Subcutaneous abdominal adipose tissue (tissue), 5 donors: Measurements from ENCODE around the gene PCDHGA7.
"Not testable (repeated sequence)": the region's sequence is repeated elsewhere in the genome, so short reads cannot be mapped to it uniquely, and the experiment has no call there.

ENCODE experiments used
- H3K27ac ChIP-seq: one replicate; pipeline ENCODE4 v1.7.0; 2013; ENCODE audit warnings: low read depth, mild to moderate bottlenecking, inconsistent platforms, low read length, moderate library complexity
- H3K27me3 ChIP-seq, 5 donors: one replicate each; pipeline ENCODE4 v1.7.0; 2013; ENCODE audit warnings: low read length in 5 of 5, inconsistent platforms in 1 of 5; ENCODE audit not compliant: control insufficient read depth in 5 of 5, insufficient read depth in 4 of 5
- H3K36me3 ChIP-seq, 5 donors: one replicate each; pipeline ENCODE4 v1.7.0; 2013; ENCODE audit warnings: low read length in 5 of 5; ENCODE audit not compliant: control insufficient read depth in 5 of 5, insufficient read depth in 5 of 5
- H3K4me1 ChIP-seq, 5 donors: one replicate each; pipeline ENCODE4 v1.7.0; 2013; ENCODE audit warnings: low read length in 5 of 5, mild to moderate bottlenecking in 3 of 5, moderate library complexity in 1 of 5; ENCODE audit not compliant: control insufficient read depth in 5 of 5, insufficient read depth in 5 of 5
- H3K4me3 ChIP-seq, 5 donors: one replicate each; pipeline ENCODE4 v1.7.0; 2013; ENCODE audit warnings: low read length in 5 of 5, low read depth in 1 of 5
- H3K9ac ChIP-seq, 5 donors: one replicate each; pipeline ENCODE4 v1.7.0; 2013; ENCODE audit warnings: low read length in 5 of 5, mild to moderate bottlenecking in 4 of 5, moderate library complexity in 3 of 5
- H3K9me3 ChIP-seq, 5 donors: one replicate each; pipeline ENCODE4 v1.7.0; 2013; ENCODE audit warnings: low read length in 5 of 5; ENCODE audit not compliant: control insufficient read depth in 5 of 5
- donor health status: healthy.
- donor health status: healthy.
- donor health status: healthy.
- donor health status: healthy.
- donor health status: healthy.

PCDHGA7 gene

GRCh38 chr5:141398608-141399007 is 16.1 kb downstream of the PCDHGA7 start:
- peaks cover 0 to 10% (median 6%) of the 10 kb centered on the region in 5 donors for H3K4me1 ChIP-seq
- no peak overlapping the region for H3K9ac ChIP-seq
- H3K27ac ChIP-seq, result no peak overlapping the region
- peak overlapping the region; percentile 39 to 60 (median 45) for H3K4me3 ChIP-seq
- H3K36me3 ChIP-seq, result no peaks in the 10 kb centered on the region
- H3K27me3 ChIP-seq, result peaks cover 0 to 10% (median 5%) of the 10 kb centered on the region in 5 donors
- H3K9me3 ChIP-seq, result peaks cover 27 to 70% (median 53%) of the 10 kb centered on the region in 5 donors

GRCh38 chr5:141399555-141400258 is 17.2 kb downstream of the PCDHGA7 start:
- Histone ChIP-seq H3K9me3 (peaks cover 29 to 70% (median 54%) of the 10 kb centered on the region in 5 donors), H3K27ac (no peak overlapping the region), H3K4me1 (peaks cover 0 to 10% (median 6%) of the 10 kb centered on the region in 5 donors), H3K36me3 (no peaks in the 10 kb centered on the region), H3K27me3 (peaks cover 0 to 7% (median 6%) of the 10 kb centered on the region in 5 donors), H3K4me3 (peak overlapping the region in 4 of 5 donors; percentile 32 to 60 (median 42)), H3K9ac (no peak overlapping the region)

- H3K4me1 ChIP-seq, result peaks cover 0 to 10% (median 6%) of the 10 kb centered on the region in 5 donors
- no peak within 1 kb of the TSS for H3K27ac ChIP-seq
- H3K36me3 ChIP-seq, result no peaks in the 10 kb centered on the region
- peaks cover 36 to 68% (median 63%) of the 10 kb centered on the region in 5 donors for H3K9me3 ChIP-seq
- H3K9ac ChIP-seq, result no peak within 1 kb of the TSS
- H3K27me3 ChIP-seq, result peaks cover 0 to 7% (median 3%) of the 10 kb centered on the region in 5 donors
- H3K4me3 ChIP-seq, result peak within 1 kb of the TSS; percentile 54 to 68 (median 62)
These were observed 20.2 kb downstream of the PCDHGA7 start, which contains the start of gene PCDHGA9 for GRCh38 chr5:141402553-141403243. TSS of gene PCDHGA9 (plus strand) at chr5:141402778. CDS start at chr5:141402953, 175 bp downstream.

- Histone ChIP-seq H3K9ac (no peak overlapping the region), H3K27ac (no peak overlapping the region), H3K27me3 (peaks cover 0 to 7% (median 3%) of the 10 kb centered on the region in 5 donors), H3K9me3 (peaks cover 36 to 72% (median 68%) of the 10 kb centered on the region in 5 donors), H3K4me3 (peak overlapping the region in 4 of 5 donors; percentile 54 to 66 (median 60)), H3K36me3 (no peaks in the 10 kb centered on the region), H3K4me1 (peaks cover 0 to 11% (median 10%) of the 10 kb centered on the region in 5 donors)
These were observed 20.8 kb downstream of the PCDHGA7 start for GRCh38 chr5:141403387-141403786.

GRCh38 chr5:141407790-141408505 is 25.4 kb downstream of the PCDHGA7 start, which contains the start of gene PCDHGB6:
TSS of gene PCDHGB6 (plus strand) at chr5:141408021. CDS start at chr5:141408203, 182 bp downstream.
- H3K9ac ChIP-seq, result peak within 1 kb of the TSS in 1 of 5 donors; percentile 41
- peaks cover 43 to 72% (median 65%) of the 10 kb centered on the region in 5 donors for H3K9me3 ChIP-seq
- H3K27me3 ChIP-seq, result peaks cover 0 to 10% (median 5%) of the 10 kb centered on the region in 5 donors

GRCh38 chr5:141409598-141410306 is 27.2 kb downstream of the PCDHGA7 start:
- H3K4me1 ChIP-seq, result peaks cover 0 to 24% (median 22%) of the 10 kb centered on the region in 5 donors
- H3K27me3 ChIP-seq, result peaks cover 0 to 10% (median 5%) of the 10 kb centered on the region in 5 donors
- H3K36me3 ChIP-seq, result no peaks in the 10 kb centered on the region
- H3K9me3 ChIP-seq, result peaks cover 43 to 71% (median 64%) of the 10 kb centered on the region in 5 donors
- peak overlapping the region; percentile 36 to 59 (median 51) for H3K4me3 ChIP-seq
- H3K27ac ChIP-seq, result no peak overlapping the region
- no peak overlapping the region for H3K9ac ChIP-seq

More at GRCh38 chr5:141407790-141408505, 25.4 kb downstream of the PCDHGA7 start, which contains the start of gene PCDHGB6:
- Histone ChIP-seq H3K4me3 (peak within 1 kb of the TSS; percentile 51 to 59 (median 53)), H3K4me1 (peaks cover 0 to 18% (median 16%) of the 10 kb centered on the region in 5 donors)
- not testable (repeated sequence) for H3K36me3 ChIP-seq, H3K27ac ChIP-seq

- Histone ChIP-seq H3K4me3 (peak overlapping the region in 4 of 5 donors; percentile 5 to 36 (median 10)), H3K36me3 (no peaks in the 10 kb centered on the region), H3K27me3 (peaks cover 0 to 10% (median 5%) of the 10 kb centered on the region in 5 donors), H3K9me3 (peaks cover 38 to 66% (median 60%) of the 10 kb centered on the region in 5 donors), H3K27ac (no peak overlapping the region), H3K9ac (no peak overlapping the region), H3K4me1 (peaks cover 0 to 24% (median 22%) of the 10 kb centered on the region in 5 donors)
These were observed 29.0 kb downstream of the PCDHGA7 start for GRCh38 chr5:141411575-141411974.

GRCh38 chr5:141412854-141413539 is 30.5 kb downstream of the PCDHGA7 start, which contains the start of gene PCDHGA10:
TSS of gene PCDHGA10 (plus strand) at chr5:141412987. CDS start at chr5:141413176, 189 bp downstream.
- no peak within 1 kb of the TSS for H3K27ac ChIP-seq
- peak within 1 kb of the TSS in 3 of 5 donors; percentile 30 to 56 (median 32) for H3K9ac ChIP-seq
- peaks cover 33 to 65% (median 52%) of the 10 kb centered on the region in 5 donors for H3K9me3 ChIP-seq
- H3K4me3 ChIP-seq, result peak within 1 kb of the TSS; percentile 56 to 78 (median 68)
- H3K27me3 ChIP-seq, result peaks cover 0 to 10% (median 5%) of the 10 kb centered on the region in 5 donors
- peaks cover 0 to 27% (median 25%) of the 10 kb centered on the region in 5 donors for H3K4me1 ChIP-seq
- H3K36me3 ChIP-seq, result no peaks in the 10 kb centered on the region
